Measurements from ENCODE around the gene TAF15. TPM values are rescaled to one million over a fixed set of nuclear protein-coding genes. Genes with fewer than 3 reads are reported as not detected.
A peak's percentile ranks its signal among the peaks of the same experiment; 100 is the strongest.

Gene TAF15
- total and polyA plus RNA-seq, 2 of the 13 experiments (the other 11 are each of a cell fraction or from before 2014, with no cell fraction given) = 25.2 to 26.5 TPM

GRCh38 chr17:35808962-35809854, at the start of gene TAF15 (continued):
- TF ChIP-seq ZBTB10 (CRISPR knock-in tag; IDR thresholded peaks at IDR 0.05; ENCODE audit: borderline replicate concordance) (no peak), CTCF (CRISPR knock-in tag; IDR thresholded peaks at IDR 0.05) (peak; percentile 87), ZNF687 (CRISPR knock-in tag; IDR thresholded peaks at IDR 0.05) (peak; percentile 92), CENPT (CRISPR knock-in tag; IDR thresholded peaks at IDR 0.05; ENCODE audit: low read depth) (peak; percentile 64; the same call in 1 of the 2 replicates), ATAD3A (CRISPR knock-in tag; IDR thresholded peaks at IDR 0.05) (no peak), THAP7 (CRISPR knock-in tag; IDR thresholded peaks at IDR 0.05) (no peak; the same call in 1 of the 2 replicates), MYNN (CRISPR knock-in tag; IDR thresholded peaks at IDR 0.05; ENCODE audit: low read depth) (no peak), BCLAF1 (IDR thresholded peaks at IDR 0.05) (no peak), IKZF4 (CRISPR knock-in tag; IDR thresholded peaks at IDR 0.05; ENCODE audit: borderline replicate concordance, low read depth, not compliant biosample characterization) (peak; percentile 97), ZNF138 (CRISPR knock-in tag; IDR thresholded peaks at IDR 0.05; ENCODE audit: low read depth) (peak; percentile 93; the same call in 1 of the 2 replicates), SAP130 (CRISPR knock-in tag; IDR thresholded peaks at IDR 0.05; ENCODE audit: low read depth) (peak; percentile 46), ZNF782 (CRISPR knock-in tag; IDR thresholded peaks at IDR 0.05; ENCODE audit: borderline replicate concordance) (peak; percentile 83; the same call in 1 of the 2 replicates), KAT2B (IDR thresholded peaks at IDR 0.05; ENCODE audit: borderline replicate concordance, low read depth, low read length) (no peak)

Measured in HepG2 (cell line).